H1 (cell line): Measurements from ENCODE around the gene NFATC4. TPM values are rescaled to one million over a fixed set of nuclear protein-coding genes. Genes with fewer than 3 reads are reported as not detected.

Experiments
- CTCF ChIA-PET: fragments of 300-600 bp; sonication (Branson Sonifier 250); formaldehyde crosslinking; loops from one replicate; lab custom pipeline; 2021; ENCODE audit not compliant: partially characterized antibody; lab: Charles Lee
- POLR2A ChIA-PET: fragments of 300-600 bp; sonication (Branson Sonifier 250); formaldehyde crosslinking; loops from one replicate; lab custom pipeline; 2021; ENCODE audit warnings: inconsistent platforms; ENCODE audit not compliant: partially characterized antibody; lab: Charles Lee
- DNase-seq, 2 experiments: peaks; one replicate each; pipeline versions ENCODE4 v3.0.0 to v3.0.0-alpha.2; 2010 to 2022; ENCODE audit warnings: low spot score in 2 of 2, low read depth in 1 of 2, mixed read lengths in 1 of 2
- FAIRE-seq: peaks from 2 replicates; lab custom pipeline; 2011; peaks lifted over from hg19 to GRCh38; lab: Jason Lieb, UNC
- H2AFZ ChIP-seq: 2 replicates; pipeline ENCODE4 v1.8.1; 2012; ENCODE audit warnings: low read length, inconsistent platforms
- H2AK5ac ChIP-seq: 2 replicates; pipeline ENCODE4 v1.6.1; 2013; ENCODE audit warnings: low read depth, low read length
- H2BK120ac ChIP-seq: replicated peaks from 2 replicates; pipeline ENCODE3; 2013; ENCODE audit warnings: low read depth, low read length, inconsistent platforms
- H2BK12ac ChIP-seq: 2 replicates; pipeline ENCODE4 v1.6.1; 2013; ENCODE audit warnings: low read depth, low read length
- H2BK15ac ChIP-seq: 2 replicates; pipeline ENCODE4 v1.6.1; 2013; ENCODE audit warnings: low read length
- H2BK20ac ChIP-seq: 2 replicates; pipeline ENCODE4 v1.6.1; 2013; ENCODE audit warnings: low read length
- H2BK5ac ChIP-seq: 2 replicates; pipeline ENCODE4 v1.6.1; 2013; ENCODE audit warnings: low read depth, low read length
- H3K14ac ChIP-seq: 2 replicates; pipeline ENCODE4 v1.6.1; 2013; ENCODE audit warnings: inconsistent platforms; ENCODE audit not compliant: insufficient read length
- H3K18ac ChIP-seq: 2 replicates; pipeline ENCODE4 v1.6.1; 2013; ENCODE audit warnings: low read length; ENCODE audit errors: extremely low read depth
- H3K23ac ChIP-seq: 2 replicates; pipeline ENCODE4 v1.6.1; 2013; ENCODE audit warnings: inconsistent platforms; ENCODE audit not compliant: insufficient read length
- H3K23me2 ChIP-seq: 2 replicates; pipeline ENCODE4 v1.6.1; 2013; ENCODE audit warnings: low read depth, low read length
- H3K27ac ChIP-seq: 2 replicates; pipeline ENCODE4 v1.6.1; 2011; ENCODE audit warnings: low read depth, low read length, inconsistent platforms
- H3K27me3 ChIP-seq, 4 experiments: replicated peaks in 1 of 4; 1 replicate in 1 of 4; 2 replicates in 3 of 4; pipeline versions ENCODE4 v1.6.1 to v1.8.1; 2011 to 2013; ENCODE audit warnings: low read length in 3 of 4, mild to moderate bottlenecking in 3 of 4, inconsistent platforms in 2 of 4, mixed read lengths in 2 of 4, moderate library complexity in 1 of 4; ENCODE audit not compliant: control insufficient read depth in 3 of 4, insufficient read depth in 3 of 4; ENCODE audit errors: extremely low read depth in 1 of 4
- H3K36me3 ChIP-seq, 4 experiments: 2 replicates each; pipeline versions ENCODE4 v1.6.1 to v1.8.1; 2011 to 2013; ENCODE audit warnings: mild to moderate bottlenecking in 4 of 4, low read length in 3 of 4, moderate library complexity in 2 of 4, control low read depth in 1 of 4, inconsistent platforms in 1 of 4; ENCODE audit not compliant: insufficient read depth in 4 of 4, control insufficient read depth in 2 of 4
- H3K4ac ChIP-seq: replicated peaks from 2 replicates; pipeline ENCODE3; 2013; ENCODE audit warnings: low read length, low read depth, mixed read lengths, inconsistent platforms; ENCODE audit not compliant: insufficient read length
- H3K4me1 ChIP-seq, 4 experiments: replicated peaks in 1 of 4; 1 replicate in 1 of 4; 2 replicates in 3 of 4; pipeline versions ENCODE4 v1.6.1 to v1.8.1; 2011 to 2013; ENCODE audit warnings: low read length in 3 of 4, inconsistent platforms in 2 of 4, mixed read lengths in 1 of 4; ENCODE audit not compliant: insufficient read depth in 4 of 4, control insufficient read depth in 3 of 4
- H3K4me2 ChIP-seq, 2 experiments: 2 replicates each; pipeline versions ENCODE4 v1.6.1 to v1.8.1; 2011 to 2013; ENCODE audit warnings: low read depth in 2 of 2, low read length in 2 of 2, control low read depth in 1 of 2, inconsistent platforms in 1 of 2, mild to moderate bottlenecking in 1 of 2; ENCODE audit not compliant: insufficient read depth in 1 of 2
- H3K4me3 ChIP-seq, 4 experiments: fragments of 200-600, 300-600 bp in 1 of 4; sonication (generic), shearing (Covaris generic), sonication (Bioruptor Twin) in 1 of 4; 2 replicates each; pipeline versions ENCODE4 v1.5.1 to v1.8.1; 2011 to 2016; ENCODE audit warnings: low read length in 4 of 4, low read depth in 3 of 4, control low read depth in 2 of 4, inconsistent platforms in 2 of 4, mild to moderate bottlenecking in 2 of 4, mixed read lengths in 1 of 4, moderate library complexity in 1 of 4; ENCODE audit not compliant: insufficient read depth in 2 of 4; ENCODE audit errors: extremely low read depth in 1 of 4
- H3K56ac ChIP-seq: replicated peaks from 2 replicates; pipeline ENCODE3; 2013; ENCODE audit warnings: low read depth, mild to moderate bottlenecking, mixed read lengths, low read length, inconsistent platforms; ENCODE audit not compliant: insufficient read length
- H3K79me1 ChIP-seq: 2 replicates; pipeline ENCODE4 v1.6.1; 2013; ENCODE audit warnings: low read depth, low read length, control low read depth
- H3K79me2 ChIP-seq, 2 experiments: 2 replicates each; pipeline versions ENCODE4 v1.6.1 to v1.8.1; 2012 to 2013; ENCODE audit warnings: low read length in 2 of 2, mild to moderate bottlenecking in 2 of 2, inconsistent platforms in 1 of 2; ENCODE audit not compliant: insufficient read depth in 2 of 2, control insufficient read depth in 1 of 2
- H3K9ac ChIP-seq, 4 experiments: replicated peaks in 1 of 4; 1 replicate in 1 of 4; 2 replicates in 3 of 4; pipeline versions ENCODE4 v1.6.1 to v1.8.1; 2011 to 2013; ENCODE audit warnings: low read depth in 3 of 4, low read length in 3 of 4, control low read depth in 2 of 4, mild to moderate bottlenecking in 2 of 4, moderate library complexity in 2 of 4, inconsistent platforms in 1 of 4; ENCODE audit errors: extremely low read depth in 1 of 4
- H3K9me3 ChIP-seq, 2 experiments: 2 replicates each; pipeline versions ENCODE4 v1.6.1 to v1.8.1; 2012 to 2013; ENCODE audit warnings: mild to moderate bottlenecking in 2 of 2, moderate library complexity in 2 of 2, control low read depth in 1 of 2, inconsistent platforms in 1 of 2, low read depth in 1 of 2, low read length in 1 of 2, mixed read lengths in 1 of 2; ENCODE audit not compliant: insufficient read depth in 2 of 2
- H4K20me1 ChIP-seq, 2 experiments: replicated peaks in 1 of 2; 2 replicates each; pipeline versions ENCODE3 to v1.8.1; 2011 to 2013; ENCODE audit warnings: inconsistent platforms in 2 of 2, low read length in 2 of 2, mild to moderate bottlenecking in 1 of 2; ENCODE audit not compliant: insufficient read depth in 2 of 2, control insufficient read depth in 1 of 2
- H4K5ac ChIP-seq: 2 replicates; pipeline ENCODE4 v1.6.1; 2013; ENCODE audit warnings: low read length, low read depth, mixed read lengths, inconsistent platforms; ENCODE audit not compliant: insufficient read length
- H4K8ac ChIP-seq: 2 replicates; pipeline ENCODE4 v1.8.0; 2013; ENCODE audit warnings: mild to moderate bottlenecking, moderate library complexity, low read length, inconsistent platforms; ENCODE audit not compliant: insufficient read depth; ENCODE audit errors: extremely low read depth
- H4K91ac ChIP-seq: replicated peaks from 2 replicates; pipeline ENCODE3; 2013; ENCODE audit warnings: low read length, mixed read lengths, inconsistent platforms; ENCODE audit not compliant: insufficient read length
- BACH1 ChIP-seq: IDR thresholded peaks from 2 replicates; pipeline ENCODE4 v1.6.1; 2012; ENCODE audit warnings: low read length, improper control_type of control experiment
- BCL11A ChIP-seq, 2 experiments: IDR thresholded peaks; one replicate each; pipeline ENCODE4 v1.6.1; 2011; ENCODE audit warnings: low read depth in 2 of 2, low read length in 2 of 2, mild to moderate bottlenecking in 2 of 2
- CHD2 ChIP-seq: IDR thresholded peaks from 2 replicates; pipeline ENCODE4 v1.6.1; 2012; ENCODE audit warnings: low read length, improper control_type of control experiment
- E2F6 ChIP-seq: IDR thresholded peaks from 2 replicates; pipeline ENCODE4 v1.6.1; 2012; ENCODE audit warnings: inconsistent platforms
- HDAC2 ChIP-seq, 2 experiments: fragments of 300-600 bp in 1 of 2; sonication (generic) in 1 of 2; IDR thresholded peaks; 2 replicates each; pipeline ENCODE4 v1.6.1; 2011 to 2012; ENCODE audit warnings: low read depth in 2 of 2, low read length in 2 of 2, mild to moderate bottlenecking in 2 of 2, moderate library complexity in 2 of 2, borderline replicate concordance in 1 of 2, inconsistent platforms in 1 of 2
- NRF1 ChIP-seq: IDR thresholded peaks from 2 replicates; pipeline ENCODE4 v1.6.1; 2011; ENCODE audit warnings: mild to moderate bottlenecking, low read depth, low read length, improper control_type of control experiment
- RNF2 ChIP-seq: fragments of 200-900, 300-1000 bp; sonication (generic); IDR thresholded peaks from 2 replicates; pipeline ENCODE4 v1.7.1; 2016; ENCODE audit warnings: borderline replicate concordance, low read depth, mild to moderate bottlenecking, antibody characterized with exemption, low read length; ENCODE audit not compliant: poor library complexity, severe bottlenecking; ENCODE audit errors: missing control alignments
- SIRT6 ChIP-seq: IDR thresholded peaks from one replicate; pipeline ENCODE4 v1.7.1; 2012; ENCODE audit warnings: low read length, inconsistent platforms
- WGBS, 2 experiments: shearing (Covaris generic) in 1 of 2; methylation state at CpG; one replicate each; pipeline versions ENCODE4 v1.1.6 to v1.1.7; 2013 to 2015; ENCODE audit warnings: low lambda C conversion rate in 2 of 2, mixed read lengths in 2 of 2, inconsistent platforms in 1 of 2, low coverage in 1 of 2, missing lambda C conversion rate in 1 of 2; ENCODE audit not compliant: insufficient replicate concordance in 2 of 2, insufficient coverage in 1 of 2, insufficient read length in 1 of 2; ENCODE audit errors: extremely low coverage in 1 of 2, missing lambda C conversion rate in 1 of 2; 5-methylcytosine and 5-hydroxymethylcytosine counted together
- polyA plus RNA-seq, 7 experiments: library from polyadenylated mRNA; depleted of rRNA in 3 of 7; stranded (reverse) in 5 of 7; unstranded in 2 of 7; fragments of >200 nt in 5 of 7; fragments of 200-250 nt in 2 of 7; gene quantifications; 1 replicate in 5 of 7; 2 replicates in 1 of 7; 4 replicates in 1 of 7; pipeline versions ENCODE4 v1.2.1 to v1.2.3, GENCODE V29; 2011 to 2013; ENCODE audit warnings: missing spikeins in 2 of 7, mixed read lengths in 2 of 7
- total RNA-seq: library from RNA; stranded (reverse); fragmentation: NEBNext Ultra II Directional; extraction: Animal tissue kit (Norgen Biotek cat#: 25700); gene quantifications from 2 replicates; pipeline ENCODE4 v1.2.1, GENCODE V29; 2021

The NFATC4 gene
- total and polyA plus RNA-seq, 2 of the 8 experiments (the other 6 are each of a cell fraction or from before 2014, with no cell fraction given): 47.3 to 50.3 TPM

GRCh38 chr14:24426150-24426911 lies 58.3 kb downstream of the NFATC4 start:
- Histone ChIP-seq H2BK12ac (0 out of 2 replicates have a peak overlapping the region, but pooled peaks have one; percentile 90), H3K4me3 (no peak overlapping the region), H3K9ac (no peak overlapping the region), H3K14ac (no peak overlapping the region), H4K5ac (no peak overlapping the region), H3K79me1 (no peaks in the 10 kb centered on the region), H2BK15ac (no peak overlapping the region), H4K91ac (no peak overlapping the region), H3K18ac (no peak overlapping the region), H3K36me3 (no peaks in the 10 kb centered on the region), H3K56ac (no peak overlapping the region), H4K8ac (no peak overlapping the region), H2BK120ac (no peak overlapping the region), H3K4me1 (peaks cover 5 to 19% (median 12%) of the 10 kb centered on the region in 4 experiments), H3K79me2 (no peaks in the 10 kb centered on the region), H2BK20ac (no peak overlapping the region), H2BK5ac (no peak overlapping the region), H3K9me3 (no peaks in the 10 kb centered on the region), H4K20me1 (peaks cover 0 to 2% of the 10 kb centered on the region in 2 experiments), H3K27me3 (peaks cover 0 to 20% (median 1%) of the 10 kb centered on the region in 4 experiments; a peak in 3 of 7 replicates), H3K27ac (no peak overlapping the region), H3K23ac (no peak overlapping the region), H3K4me2 (no peak overlapping the region), H2AK5ac (no peak overlapping the region), H3K23me2 (peaks cover 5% of the 10 kb centered on the region; the same call in 1 of the 2 replicates), H2AFZ (peak overlapping the region; percentile 80; the same call in 1 of the 2 replicates), H3K4ac (no peak overlapping the region)
- FAIRE-seq (no peak), DNase-seq (no peak)
- TF ChIP-seq E2F6 (no peak), HDAC2 (IDR thresholded peaks at IDR 0.05; ENCODE audit: borderline replicate concordance in 1 of 2, low read depth in 2 of 2, low read length in 2 of 2) (no peak), BCL11A (IDR thresholded peaks at IDR 0.05; ENCODE audit: low read depth in 2 of 2, low read length in 2 of 2) (no peak), NRF1 (no peak), CHD2 (no peak), SIRT6 (no peak), BACH1 (no peak), RNF2 (no peak)
- ChIA-PET POLR2A (interaction anchor here (0.6 to 1.9 kb wide), 4 partner anchors 16 to 99 kb away, joined by 3 to 5 read pairs (median 4); partner anchors contain the start of gene SDR39U1), CTCF (interaction anchor here (0.6 to 21.3 kb wide), 11 partner anchors 7 to 1480 kb away, joined by 3 to 664 read pairs (median 23); partner anchors contain the start of genes ADCY4, NFATC4 and RIPK3)
- 86% methylated on average over 2 of the region's 2 CpGs; no CpG with 5 or more reads in 1 of the 2 experiments for WGBS, 2 experiments
